Cardiac septum (tissue), 1 donor: ENCODE results near the gene AKR1B1. TPM values are rescaled to one million over a fixed set of nuclear protein-coding genes. Genes with fewer than 3 reads are reported as not detected.

Source experiments
- DNase-seq: peaks from one replicate; pipeline ENCODE4 v3.0.0-alpha.2; 2020; ENCODE audit warnings: low spot score
- intact Hi-C: fragments of 100-400 bp; cut with DNase I; formaldehyde crosslinking; loops from one replicate; pipeline ENCODE4 v1.14.0; 2022
- total RNA-seq: library from RNA; stranded (reverse); fragmentation: NEBNext Ultra II Directional; extraction: Animal tissue kit (Norgen Biotek cat#: 25700); gene quantifications from one replicate; pipeline ENCODE4 v1.2.1, GENCODE V29; 2021
- donor health status: DM: no; HTN: no; CAD: no.

The AKR1B1 gene
- total RNA-seq, 1 donor from 2014 or later: 193 TPM

DNA sequence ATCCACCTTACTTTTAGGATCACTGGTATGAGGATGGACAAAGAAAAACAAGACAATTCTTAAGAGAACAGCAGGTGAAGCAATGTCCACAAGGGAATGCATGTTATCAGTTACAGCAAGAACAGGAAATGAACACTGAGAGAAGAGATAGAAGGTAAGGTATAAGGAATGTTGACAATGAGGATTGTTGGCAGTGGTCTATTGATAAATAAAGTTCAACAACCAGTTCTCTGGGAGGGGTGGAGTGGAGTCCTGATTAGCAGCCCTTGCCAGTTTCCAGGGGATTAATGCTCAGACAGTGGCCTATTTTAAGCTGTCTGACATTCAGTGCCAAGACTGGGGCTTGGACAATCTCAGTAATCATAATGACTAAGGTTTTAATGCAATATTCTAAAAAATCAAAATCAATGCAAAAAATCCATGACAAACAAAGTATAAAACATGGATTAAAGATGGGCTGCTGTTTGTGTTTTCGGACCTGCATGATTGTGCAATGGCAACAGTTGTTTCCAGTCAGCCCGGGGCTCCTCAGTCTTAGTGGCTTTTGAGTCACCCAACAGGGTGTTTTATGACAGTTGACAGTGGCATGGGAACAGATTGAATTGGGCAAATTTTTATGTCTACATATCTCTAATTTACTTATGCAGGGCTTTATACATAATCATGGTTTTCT, 13.8 kb upstream of the AKR1B1 start:
- no peak for DNase-seq
- intact Hi-C loops: no loop called here

DNA sequence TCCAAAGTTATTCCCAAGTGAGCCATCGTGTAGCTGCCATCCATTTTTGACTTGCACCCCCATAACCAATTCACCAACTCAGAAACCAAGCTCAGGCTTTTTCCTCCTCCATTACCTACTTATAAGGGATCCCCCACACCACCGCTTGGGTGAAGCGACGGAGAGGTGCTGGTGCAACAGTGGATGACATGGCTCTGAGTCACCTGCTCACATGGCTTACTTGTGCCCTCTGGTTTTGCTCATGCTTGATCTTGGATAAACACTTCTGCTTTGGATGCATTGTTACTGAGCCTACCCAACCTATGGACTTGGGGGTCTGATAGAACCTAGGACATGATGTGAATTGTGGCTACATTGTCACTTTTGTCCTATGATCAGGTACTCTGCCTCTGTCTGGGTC, 12.0 kb upstream of the AKR1B1 start:
- intact Hi-C loops: no loop called here
- no peak for DNase-seq

DNA sequence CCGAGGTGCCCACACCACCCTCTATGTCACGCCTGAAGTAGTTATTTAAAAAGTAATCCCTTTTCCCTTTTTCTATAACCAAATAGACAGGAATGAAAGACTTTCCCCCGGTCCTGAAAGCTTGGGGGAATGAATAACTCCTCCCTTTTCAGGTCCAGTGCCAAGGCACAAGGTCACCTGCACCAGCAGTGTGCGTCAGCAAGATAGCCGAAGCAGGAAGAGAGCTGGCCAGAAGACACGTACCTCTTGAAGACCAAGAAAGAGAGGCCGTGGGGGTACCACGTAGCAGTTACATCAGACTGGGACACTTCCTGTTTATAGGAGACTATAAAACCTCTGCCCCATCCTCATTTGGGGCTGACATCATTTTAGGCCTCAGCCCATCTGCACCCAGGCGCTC, 10.7 kb upstream of the AKR1B1 start:
- intact Hi-C loops: no loop called here
- DNase-seq: no peak

DNA sequence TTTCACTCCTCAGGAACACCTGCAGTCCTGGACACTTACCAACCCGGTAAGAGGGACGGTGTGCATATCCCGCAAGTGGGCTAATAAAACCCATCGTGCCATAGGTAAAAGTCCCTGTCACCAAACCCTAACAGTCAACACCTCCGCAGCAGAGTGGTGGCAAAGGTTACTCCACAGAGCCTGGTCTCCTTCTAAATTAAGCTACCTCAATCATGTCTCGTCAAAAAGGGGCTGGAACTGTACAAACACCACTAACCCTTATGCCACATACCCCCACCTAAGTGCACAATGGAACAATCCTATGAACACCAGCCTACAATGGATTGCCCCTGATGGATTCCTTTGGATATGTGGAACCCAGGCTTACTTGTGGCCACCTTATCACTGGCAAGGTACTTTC, 9.6 kb upstream of the AKR1B1 start:
- DNase-seq: no peak
- intact Hi-C loops: no loop called here

DNA sequence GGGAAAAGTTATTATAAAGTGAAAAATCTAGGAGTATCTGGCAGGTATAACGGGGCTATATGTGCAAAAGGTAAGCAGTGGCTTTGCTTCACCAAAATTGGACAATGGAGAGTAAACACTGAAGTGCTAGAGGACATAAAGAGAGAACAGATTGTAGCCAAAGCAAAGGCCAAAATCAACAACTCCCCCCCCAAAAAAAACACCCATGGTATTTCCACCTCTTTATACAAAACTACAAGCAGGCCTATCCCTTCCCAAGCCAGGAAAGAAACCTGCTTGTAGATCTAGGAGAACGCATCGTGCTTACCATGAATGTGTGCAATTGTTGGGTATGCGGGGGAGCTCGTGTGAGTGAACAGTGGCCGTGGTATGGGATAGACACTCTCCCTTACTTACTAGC, 9.2 kb upstream of the AKR1B1 start:
- no peak for DNase-seq
- intact Hi-C loops: no loop called here

DNA sequence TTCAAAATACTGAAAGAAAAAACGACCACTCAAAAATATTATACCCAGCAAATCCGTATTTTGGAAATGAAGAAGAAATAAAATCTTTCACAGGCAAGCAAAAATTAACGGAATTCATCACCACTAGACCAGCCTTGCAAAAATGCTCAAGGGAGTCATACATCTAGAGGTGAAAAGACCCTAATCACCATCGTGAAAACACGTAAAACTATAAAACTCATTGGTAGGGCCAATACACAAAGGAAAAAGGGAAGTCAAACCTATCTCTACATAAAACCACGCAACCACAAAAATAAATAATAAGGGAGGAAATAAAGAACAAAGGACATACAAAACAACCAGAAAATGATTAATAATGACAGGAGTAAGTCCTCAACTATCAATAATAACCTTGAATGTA, 6.6 kb upstream of the AKR1B1 start:
- no peak for DNase-seq
- intact Hi-C loops: no loop called here

DNA sequence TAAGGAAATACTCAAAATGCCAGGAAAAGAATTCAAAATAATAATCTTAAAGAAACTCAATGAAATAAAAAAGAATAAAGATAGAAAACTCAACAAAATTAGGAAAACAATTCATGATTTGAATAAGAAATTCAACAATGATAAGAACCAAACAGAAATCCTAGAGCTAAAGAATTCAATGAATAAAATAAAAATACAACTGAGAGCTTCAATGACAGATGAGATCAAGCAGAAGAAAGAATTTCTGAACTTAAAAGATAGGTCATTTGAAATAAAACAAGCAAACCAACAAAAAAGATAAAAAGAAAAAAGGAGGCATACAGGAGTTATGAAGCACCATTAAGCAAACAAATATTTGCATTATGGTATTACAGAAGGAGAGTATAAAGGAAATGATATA, 5.6 kb upstream of the AKR1B1 start:
- DNase-seq: no peak
- intact Hi-C loops: no loop called here

DNA sequence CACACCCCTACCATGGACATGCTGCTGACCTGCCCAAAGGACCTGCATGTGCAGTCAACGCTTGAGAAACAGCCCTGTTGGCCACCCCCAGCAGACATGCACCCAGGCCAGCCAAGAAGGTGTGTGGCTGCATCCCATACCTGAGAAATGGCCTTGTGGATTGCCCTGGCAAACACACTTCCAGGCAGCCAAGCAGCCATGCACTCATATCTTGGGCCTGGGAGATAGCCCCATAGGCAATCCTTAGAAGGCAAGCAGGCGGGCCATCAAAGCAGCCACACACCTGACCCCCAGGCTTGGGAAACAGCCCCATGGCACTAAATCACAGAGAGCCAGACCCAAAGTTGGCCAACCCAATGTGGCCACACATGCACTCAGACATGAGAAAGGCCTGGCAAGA, 4.9 kb upstream of the AKR1B1 start:
- intact Hi-C loops: no loop called here

DNA sequence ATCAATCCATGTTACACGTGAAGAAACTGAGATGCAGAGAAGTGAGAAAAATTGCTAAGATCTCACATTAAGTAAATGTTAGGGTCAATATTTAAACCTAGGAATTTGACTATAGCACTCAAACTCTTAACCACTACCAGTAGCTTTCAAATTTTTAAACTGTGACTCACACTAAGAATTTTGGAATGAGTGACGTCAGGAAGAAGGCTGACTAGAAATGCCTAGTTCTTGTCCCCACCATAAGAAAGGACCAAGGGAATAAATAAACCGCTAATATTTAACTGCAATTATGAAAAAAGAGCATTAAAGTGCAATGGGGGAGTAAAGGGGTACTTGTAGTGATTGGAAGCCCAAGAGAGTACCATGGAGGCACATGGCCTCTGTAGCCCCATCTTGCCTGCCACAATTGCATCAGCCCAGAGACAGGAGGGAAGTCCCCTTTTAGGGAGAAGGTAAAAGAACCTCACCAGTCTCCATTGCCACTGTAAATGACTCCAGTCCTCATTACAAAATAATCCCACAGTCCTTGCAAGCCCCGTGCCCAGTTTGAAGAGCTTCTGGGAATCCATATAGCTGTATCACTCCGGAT, 3.5 kb upstream of the AKR1B1 start:
- DNase-seq: no peak
- intact Hi-C loops: no loop called here

More for the DNA sequence above, 4.9 kb upstream of the AKR1B1 start:
- no peak for DNase-seq

DNA sequence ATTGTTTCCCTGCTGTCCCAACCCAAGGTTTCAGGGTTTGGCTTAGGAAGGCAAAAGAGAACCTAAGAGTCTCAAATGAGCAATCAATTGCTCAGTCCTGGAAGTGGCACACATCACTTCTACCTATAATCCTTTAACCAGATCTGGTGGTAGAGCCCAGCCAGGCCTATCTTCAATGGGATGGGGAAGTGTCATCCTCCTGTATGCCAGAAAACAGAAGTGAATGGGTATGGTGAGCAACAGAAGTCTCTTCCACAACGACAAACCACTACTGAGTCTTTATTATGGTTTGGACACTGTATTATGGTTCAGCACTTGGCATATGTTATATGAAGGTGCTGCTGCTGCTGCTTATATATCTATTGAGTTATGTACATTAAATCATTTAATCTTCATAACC, 3.0 kb upstream of the AKR1B1 start:
- DNase-seq: no peak
- intact Hi-C loops: no loop called here

DNA sequence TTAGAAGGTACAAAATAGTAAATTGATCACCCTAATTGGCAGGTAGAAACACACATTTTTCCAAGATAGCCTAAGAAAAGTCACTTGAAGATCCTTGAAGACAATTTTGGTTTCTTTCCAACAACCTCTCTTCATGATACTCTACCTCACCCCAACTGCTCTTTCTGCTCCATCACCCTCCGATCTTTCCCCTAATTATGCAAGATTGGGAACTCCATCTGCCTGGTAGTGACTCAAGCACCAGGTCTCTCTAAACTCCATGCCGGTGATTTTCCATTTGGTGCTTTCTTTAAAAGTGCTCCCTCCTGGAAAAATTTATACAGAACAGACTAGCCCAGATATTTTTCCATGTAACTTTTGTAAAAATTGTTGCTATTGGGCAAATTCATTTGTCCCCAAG, 1.1 kb upstream of the AKR1B1 start:
- DNase-seq: no peak
- intact Hi-C loops: loop anchor here (2.0 kb wide), 1 partner anchor 27 kb away; no protein-coding TSS in a partner anchor

DNA sequence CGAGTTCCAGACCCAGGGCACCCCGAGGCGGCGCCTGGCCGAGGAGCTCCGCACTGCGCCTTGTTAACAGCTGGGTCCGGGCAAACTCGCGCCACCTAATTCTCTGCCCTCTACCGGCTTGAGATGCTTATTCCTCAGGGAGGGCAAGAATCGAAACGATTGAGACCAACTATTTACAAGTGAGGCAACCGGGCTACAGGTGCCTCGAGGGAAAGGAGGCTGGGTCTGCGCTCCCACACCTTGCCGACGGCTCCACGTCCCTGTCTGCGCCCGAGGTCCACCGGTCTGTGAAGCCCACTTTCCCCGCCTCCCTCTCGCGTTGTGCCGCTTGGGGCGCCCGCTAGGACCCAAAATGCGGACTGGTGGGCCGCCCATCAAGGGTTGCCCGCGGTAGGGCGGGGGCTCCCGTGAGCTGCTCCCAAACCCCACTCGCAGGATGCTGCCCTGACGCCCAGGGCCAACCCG, 527 bp downstream of the AKR1B1 start:
- intact Hi-C loops: loop anchor here (2.0 kb wide), 1 partner anchor 26 kb away; no protein-coding TSS in a partner anchor
- no peak for DNase-seq

DNA sequence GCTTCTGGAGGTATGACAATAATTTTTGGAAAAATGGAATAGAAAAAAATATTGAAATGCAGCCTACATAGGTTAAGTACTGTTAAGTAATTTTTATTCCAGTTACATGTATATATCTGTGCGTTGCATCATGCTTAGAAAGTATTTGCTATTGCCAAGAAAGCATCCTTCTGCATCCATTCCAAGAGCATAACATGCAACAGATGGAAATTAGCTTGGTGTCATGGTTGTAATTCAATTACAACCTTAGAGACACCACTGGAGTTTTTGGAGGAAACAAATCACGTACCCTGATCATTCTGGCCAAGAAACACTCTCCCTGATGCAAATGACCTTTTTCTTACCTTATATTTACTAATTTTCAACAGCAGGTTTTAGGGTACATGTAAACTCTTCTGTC, 1.7 kb downstream of the AKR1B1 start:
- no peak for DNase-seq
- intact Hi-C loops: no loop called here

DNA sequence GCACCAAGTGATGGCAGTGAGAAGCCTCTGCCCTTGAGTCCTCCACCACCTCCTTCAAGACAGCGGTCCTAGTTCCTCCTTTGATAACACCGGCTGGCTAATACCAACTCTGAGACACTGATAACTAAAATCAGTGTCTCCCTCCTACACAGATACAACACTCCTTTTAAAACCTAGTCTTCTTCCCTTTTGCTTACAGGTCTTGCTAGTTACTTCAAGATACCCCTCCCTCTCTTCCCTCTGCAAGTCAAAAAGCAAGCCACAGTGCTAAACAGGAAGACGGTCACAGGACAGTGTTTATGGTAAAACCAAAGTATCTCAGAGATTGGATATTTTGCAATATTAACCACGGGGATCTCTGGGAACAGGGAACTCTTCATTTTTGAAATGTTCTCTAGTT, 4.6 kb downstream of the AKR1B1 start:
- intact Hi-C loops: no loop called here
- no peak for DNase-seq

DNA sequence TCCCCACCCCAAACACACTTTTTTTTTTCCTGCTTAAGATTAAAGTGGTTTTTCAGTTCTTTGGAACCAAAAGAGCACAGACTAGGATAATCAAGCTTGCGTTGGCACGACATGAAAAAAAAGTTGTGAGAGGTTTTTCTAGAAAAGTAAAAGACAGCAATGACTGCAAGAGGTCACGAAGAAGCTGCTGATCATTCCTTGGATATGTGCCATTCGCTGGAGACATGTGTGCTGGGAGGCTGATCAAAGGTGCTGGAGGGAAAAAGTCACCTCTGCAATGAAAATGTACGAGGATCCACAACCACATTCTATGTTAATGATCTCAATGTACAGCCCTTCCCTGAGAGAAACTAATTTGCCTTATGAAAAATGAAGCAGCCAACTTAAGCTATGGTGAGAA, 5.4 kb downstream of the AKR1B1 start:
- intact Hi-C loops: no loop called here
- DNase-seq: no peak

DNA sequence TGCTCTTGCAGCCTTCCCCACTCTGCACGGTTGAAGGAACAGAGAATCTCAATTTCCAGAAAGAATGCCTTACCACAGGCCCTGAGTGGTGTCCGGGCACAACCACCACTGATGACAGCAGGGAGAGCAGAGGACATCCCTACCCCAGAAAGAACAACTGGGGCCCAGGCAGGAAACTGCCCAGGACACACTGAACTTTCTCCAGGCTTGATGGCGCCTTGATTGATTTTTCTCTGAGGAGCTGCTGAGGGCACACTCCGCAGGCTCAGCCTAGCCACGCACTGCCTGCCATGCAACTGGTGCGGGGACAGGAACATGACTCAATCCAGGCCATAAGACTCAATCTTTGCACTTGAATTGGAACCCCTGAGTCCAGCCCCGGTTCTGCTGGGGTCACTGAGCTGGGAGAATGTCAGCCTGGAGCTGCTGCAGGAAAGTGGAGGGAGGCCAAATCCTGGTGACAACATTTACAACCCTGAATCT, 5.9 kb downstream of the AKR1B1 start:
- no peak for DNase-seq
- intact Hi-C loops: no loop called here

DNA sequence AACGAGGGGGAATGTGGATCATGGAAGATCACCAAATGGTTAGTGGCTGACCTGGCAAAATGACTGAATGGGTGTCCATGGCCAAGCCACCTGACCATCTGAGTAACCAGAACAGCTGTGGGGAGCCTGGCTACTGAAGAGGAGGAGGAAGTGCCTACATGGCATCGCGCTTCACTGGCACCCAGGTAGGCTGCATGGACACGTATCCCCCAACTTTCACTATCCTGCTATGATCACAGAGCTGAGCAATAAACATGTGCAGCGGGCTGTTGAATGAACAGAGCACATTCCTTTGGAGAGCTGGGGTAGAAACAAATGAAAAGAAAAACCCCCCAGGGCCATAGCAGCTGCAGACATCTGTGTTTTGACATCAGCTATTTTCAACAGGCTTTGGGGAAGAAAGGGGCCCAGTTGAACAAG, 6.5 kb downstream of the AKR1B1 start:
- intact Hi-C loops: no loop called here
- DNase-seq: no peak

DNA sequence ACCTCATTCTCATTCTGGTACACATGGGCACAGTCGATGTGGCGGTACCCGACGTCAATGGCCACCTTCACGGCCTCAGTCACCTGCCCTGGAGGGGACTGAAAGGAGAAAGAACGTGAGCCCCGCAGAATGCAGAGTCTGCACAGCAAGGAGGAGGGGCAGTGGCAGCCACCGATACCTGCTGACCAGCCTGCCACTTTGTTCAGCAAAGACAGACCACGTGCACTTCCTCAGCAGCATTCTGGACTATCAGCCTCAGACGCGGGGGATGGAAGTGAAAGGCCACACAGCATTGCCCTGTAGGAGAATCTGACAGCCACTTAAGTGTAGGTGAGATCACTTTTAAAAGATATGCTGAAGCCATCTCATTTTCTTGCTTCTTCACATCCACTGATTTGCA, 7.2 kb downstream of the AKR1B1 start:
- no peak for DNase-seq
- intact Hi-C loops: no loop called here

DNA sequence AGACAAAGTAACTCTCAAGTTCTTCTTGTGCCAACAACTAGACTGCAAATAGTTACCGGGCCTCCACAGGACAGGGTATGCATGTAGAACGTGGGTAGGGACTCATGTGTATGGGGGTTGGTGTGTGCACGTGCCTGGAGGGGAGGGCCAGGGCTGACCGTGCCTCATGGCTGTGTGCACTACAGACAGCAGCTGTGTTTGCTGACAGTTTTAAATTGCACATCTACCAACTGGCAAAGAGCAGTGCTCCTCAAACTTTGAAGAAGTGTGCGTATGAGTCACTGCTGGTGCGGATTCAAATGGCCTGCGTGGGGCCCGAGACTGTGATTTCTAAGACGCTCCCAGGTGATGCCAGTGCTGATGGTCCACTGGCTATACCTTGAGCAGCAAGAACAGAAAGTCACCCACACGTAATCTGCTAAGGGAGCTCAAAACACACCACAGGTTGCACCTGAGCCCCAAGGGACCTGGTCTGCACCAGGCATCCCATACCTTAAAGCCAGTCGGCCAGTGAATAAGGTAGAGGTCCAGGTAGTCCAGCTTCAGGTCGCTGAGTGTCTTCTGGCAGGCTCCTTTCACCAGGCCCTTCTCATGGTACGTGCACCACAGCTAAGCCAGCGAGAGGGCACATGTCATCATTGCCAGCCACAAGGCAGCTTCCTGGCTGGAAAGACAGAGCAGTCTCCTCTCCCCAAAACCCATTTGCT, 8.5 kb downstream of the AKR1B1 start:
- intact Hi-C loops: no loop called here
- DNase-seq: no peak

DNA sequence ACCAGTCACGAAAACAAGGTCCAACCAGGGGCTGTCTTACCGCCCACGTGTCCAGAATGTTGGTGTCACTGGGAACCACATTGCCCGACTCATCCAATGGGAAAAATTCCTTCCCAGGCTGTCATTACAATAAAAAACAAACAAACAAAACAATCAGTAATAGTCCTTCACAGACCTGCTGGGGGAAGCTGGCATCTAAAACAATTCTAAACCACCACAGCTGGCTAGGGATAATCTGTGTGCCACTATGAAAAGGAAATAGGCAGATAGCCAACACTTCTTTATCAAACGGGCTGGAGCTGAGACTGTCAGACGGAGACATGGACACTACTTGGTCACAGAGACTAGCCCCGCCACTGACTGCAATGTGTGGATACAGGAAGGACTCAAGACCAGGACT, 9.2 kb downstream of the AKR1B1 start:
- intact Hi-C loops: no loop called here
- DNase-seq: no peak
